ENCODE data around the gene SUGCT.

The SUGCT gene

DNA sequence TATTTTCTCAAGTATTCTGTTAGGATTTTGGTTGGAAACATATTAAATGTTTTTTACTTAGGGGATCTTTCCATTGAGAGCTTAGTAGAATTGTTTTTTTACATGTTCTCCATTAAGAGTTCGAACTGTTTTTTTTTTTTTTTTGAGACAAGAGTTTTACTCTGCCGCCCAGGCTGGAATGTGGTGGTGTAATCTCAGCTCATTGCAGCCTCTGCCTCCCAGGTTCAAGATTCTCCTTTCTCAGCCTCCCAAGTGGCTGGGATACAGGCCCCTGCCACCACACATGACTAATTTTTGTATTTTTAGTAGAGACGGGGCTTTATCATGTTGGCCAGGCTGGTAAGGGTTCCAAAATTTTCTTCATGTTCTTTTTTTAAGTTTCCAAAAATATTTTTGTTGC is 33.6 kb upstream of the SUGCT start:
- Histone ChIP-seq H3K9me3 (ENCODE audit: insufficient read depth, low read depth, low read length) (no peaks in the 10 kb centered on the region), H4K8ac (ENCODE audit: low read depth, low read length) (no peak overlapping the region), H3K4me3 (ENCODE audit: low read depth, low read length) (no peak overlapping the region), H2BK12ac (ENCODE audit: low read length) (no peak overlapping the region), H2BK5ac (ENCODE audit: low read depth, low read length, poor library complexity) (no peak overlapping the region), H3K18ac (ENCODE audit: low read length) (no peak overlapping the region), H2BK120ac (ENCODE audit: insufficient read depth, low read length, poor library complexity) (no peak overlapping the region), H2AFZ (ENCODE audit: insufficient read depth, low read length, poor library complexity) (no peak overlapping the region), H3K79me1 (ENCODE audit: low read length) (no peaks in the 10 kb centered on the region), H3K4me1 (ENCODE audit: control insufficient read depth in 1 of 2, insufficient read depth in 2 of 2, low read length in 2 of 2) (no peaks in the 10 kb centered on the region), H3K36me3 (ENCODE audit: control insufficient read depth in 1 of 2, insufficient read depth in 2 of 2, low read length in 2 of 2) (no peaks in the 10 kb centered on the region), H3K23ac (ENCODE audit: low read length) (no peak overlapping the region), H3K9ac (ENCODE audit: low read length) (no peak overlapping the region), H3K4ac (ENCODE audit: low read depth, low read length) (no peak overlapping the region), H3K27ac (ENCODE audit: low read depth, low read length) (no peak overlapping the region), H3K27me3 (ENCODE audit: insufficient read depth, low read length) (no peaks in the 10 kb centered on the region), H4K91ac (ENCODE audit: low read depth, low read length) (no peak overlapping the region), H3K4me2 (ENCODE audit: low read length) (no peak overlapping the region), H3K79me2 (ENCODE audit: control insufficient read depth, insufficient read depth, low read length, poor library complexity) (no peaks in the 10 kb centered on the region), H2AK5ac (ENCODE audit: low read length) (no peak overlapping the region), H4K12ac (ENCODE audit: low read depth, low read length) (no peak overlapping the region), H3K14ac (ENCODE audit: low read length) (no peak overlapping the region)
- DNase-seq = peak; percentile 17 to 53
- no CpG with 5 or more reads among the region's 3 CpGs for WGBS (ENCODE audit: extremely low coverage, insufficient coverage, insufficient read length)

DNA sequence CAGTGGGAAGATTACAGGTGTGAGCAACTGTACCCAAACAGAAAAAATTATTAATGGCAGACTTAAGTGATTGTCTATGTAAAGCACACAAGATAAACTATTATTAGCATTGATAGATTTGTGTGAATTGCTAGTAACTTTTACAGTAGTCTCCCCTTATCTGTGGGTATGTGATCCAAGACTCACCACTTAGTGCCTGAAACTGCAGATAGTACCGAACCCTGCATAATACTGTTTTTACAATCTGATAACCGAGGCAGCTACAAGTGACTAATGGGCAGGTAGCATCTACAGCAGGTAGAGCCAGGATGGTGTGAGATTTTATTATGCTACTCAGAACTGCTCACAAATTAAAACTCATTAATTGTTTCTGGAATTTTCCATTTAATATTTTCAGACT is 31.9 kb upstream of the SUGCT start:
- Histone ChIP-seq H4K8ac (ENCODE audit: low read depth, low read length) (no peak overlapping the region), H3K4me3 (ENCODE audit: low read depth, low read length) (no peak overlapping the region)

DNA sequence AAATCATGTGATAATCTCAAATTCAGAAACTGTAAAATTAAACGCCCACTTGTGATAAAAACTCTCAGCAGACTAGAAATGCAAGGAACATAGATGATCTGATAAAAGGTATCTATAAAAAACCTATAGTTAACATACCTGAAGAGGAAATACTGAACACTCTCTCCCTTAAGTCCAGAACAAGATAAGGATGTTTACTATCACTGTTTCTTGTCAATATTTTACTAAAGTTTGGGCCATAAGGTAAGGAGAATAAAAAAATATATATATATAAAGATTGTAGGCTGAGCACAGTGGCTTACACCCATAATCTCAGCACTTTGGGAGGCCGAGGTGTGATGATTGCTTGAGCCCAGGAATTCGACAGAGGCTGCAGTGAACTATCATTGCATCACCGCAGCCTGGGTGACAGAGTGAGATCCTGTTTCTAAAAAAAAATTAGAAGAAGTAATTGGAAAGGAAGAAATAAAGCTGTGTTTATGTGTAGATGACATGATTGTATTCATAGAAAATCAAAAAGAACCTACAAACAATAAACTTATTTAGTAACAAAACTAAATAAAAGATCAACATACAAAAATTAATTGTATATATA is 28.8 kb upstream of the SUGCT start:
- no peak overlapping the region for H3K4me3 ChIP-seq (ENCODE audit: low read depth, low read length)
- H3K4me1 ChIP-seq (ENCODE audit: control insufficient read depth in 1 of 2, insufficient read depth in 2 of 2, low read length in 2 of 2) = no peaks in the 10 kb centered on the region
- H3K79me1 ChIP-seq (ENCODE audit: low read length) = no peaks in the 10 kb centered on the region
- no CpG with 5 or more reads among the region's 4 CpGs for WGBS (ENCODE audit: extremely low coverage, insufficient coverage, insufficient read length)
- no peak overlapping the region for H2AK5ac ChIP-seq (ENCODE audit: low read length)
- H3K27ac ChIP-seq (ENCODE audit: low read depth, low read length) = no peak overlapping the region
- H4K91ac ChIP-seq (ENCODE audit: low read depth, low read length) = no peak overlapping the region
- no peak overlapping the region for H4K12ac ChIP-seq (ENCODE audit: low read depth, low read length)
- no peak overlapping the region for H3K4ac ChIP-seq (ENCODE audit: low read depth, low read length)
- H3K9me3 ChIP-seq (ENCODE audit: insufficient read depth, low read depth, low read length) = no peaks in the 10 kb centered on the region
- no peaks in the 10 kb centered on the region for H3K27me3 ChIP-seq (ENCODE audit: insufficient read depth, low read length)
- H4K8ac ChIP-seq (ENCODE audit: low read depth, low read length) = no peak overlapping the region
- H2BK5ac ChIP-seq (ENCODE audit: low read depth, low read length, poor library complexity) = no peak overlapping the region
- no peaks in the 10 kb centered on the region for H3K79me2 ChIP-seq (ENCODE audit: control insufficient read depth, insufficient read depth, low read length, poor library complexity)
- H3K36me3 ChIP-seq (ENCODE audit: control insufficient read depth in 1 of 2, insufficient read depth in 2 of 2, low read length in 2 of 2) = no peaks in the 10 kb centered on the region
- no peak overlapping the region for H3K23ac ChIP-seq (ENCODE audit: low read length)
- no peak overlapping the region for H2BK12ac ChIP-seq (ENCODE audit: low read length)
- no peak overlapping the region for H3K18ac ChIP-seq (ENCODE audit: low read length)
- no peak overlapping the region for H3K4me2 ChIP-seq (ENCODE audit: low read length)
- H2BK120ac ChIP-seq (ENCODE audit: insufficient read depth, low read length, poor library complexity) = no peak overlapping the region
- H3K9ac ChIP-seq (ENCODE audit: low read length) = no peak overlapping the region
- DNase-seq = no peak
- no peak overlapping the region for H2AFZ ChIP-seq (ENCODE audit: insufficient read depth, low read length, poor library complexity)
- no peak overlapping the region for H3K14ac ChIP-seq (ENCODE audit: low read length)

More for the DNA sequence above, 31.9 kb upstream of the SUGCT start:
- H2BK12ac ChIP-seq (ENCODE audit: low read length) = no peak overlapping the region
- no peaks in the 10 kb centered on the region for H3K27me3 ChIP-seq (ENCODE audit: insufficient read depth, low read length)
- H3K9ac ChIP-seq (ENCODE audit: low read length) = no peak overlapping the region
- H3K4ac ChIP-seq (ENCODE audit: low read depth, low read length) = no peak overlapping the region
- H4K12ac ChIP-seq (ENCODE audit: low read depth, low read length) = no peak overlapping the region
- no peaks in the 10 kb centered on the region for H3K36me3 ChIP-seq (ENCODE audit: control insufficient read depth in 1 of 2, insufficient read depth in 2 of 2, low read length in 2 of 2)
- H2BK120ac ChIP-seq (ENCODE audit: insufficient read depth, low read length, poor library complexity) = no peak overlapping the region
- H4K91ac ChIP-seq (ENCODE audit: low read depth, low read length) = no peak overlapping the region
- no peak overlapping the region for H2AFZ ChIP-seq (ENCODE audit: insufficient read depth, low read length, poor library complexity)
- no peak overlapping the region for H3K27ac ChIP-seq (ENCODE audit: low read depth, low read length)
- no peaks in the 10 kb centered on the region for H3K79me2 ChIP-seq (ENCODE audit: control insufficient read depth, insufficient read depth, low read length, poor library complexity)
- H3K9me3 ChIP-seq (ENCODE audit: insufficient read depth, low read depth, low read length) = no peaks in the 10 kb centered on the region
- no peak overlapping the region for H3K4me2 ChIP-seq (ENCODE audit: low read length)
- no peak overlapping the region for H2BK5ac ChIP-seq (ENCODE audit: low read depth, low read length, poor library complexity)
- H3K18ac ChIP-seq (ENCODE audit: low read length) = no peak overlapping the region
- no peak overlapping the region for H3K23ac ChIP-seq (ENCODE audit: low read length)
- no peak overlapping the region for H3K14ac ChIP-seq (ENCODE audit: low read length)
- H3K79me1 ChIP-seq (ENCODE audit: low read length) = no peaks in the 10 kb centered on the region
- no peak overlapping the region for H2AK5ac ChIP-seq (ENCODE audit: low read length)
- DNase-seq = peak in 1 of 2 donors; percentile 9
- WGBS (ENCODE audit: extremely low coverage, insufficient coverage, insufficient read length) = no CpG with 5 or more reads among the region's 2 CpGs
- H3K4me1 ChIP-seq (ENCODE audit: control insufficient read depth in 1 of 2, insufficient read depth in 2 of 2, low read length in 2 of 2) = no peaks in the 10 kb centered on the region

DNA sequence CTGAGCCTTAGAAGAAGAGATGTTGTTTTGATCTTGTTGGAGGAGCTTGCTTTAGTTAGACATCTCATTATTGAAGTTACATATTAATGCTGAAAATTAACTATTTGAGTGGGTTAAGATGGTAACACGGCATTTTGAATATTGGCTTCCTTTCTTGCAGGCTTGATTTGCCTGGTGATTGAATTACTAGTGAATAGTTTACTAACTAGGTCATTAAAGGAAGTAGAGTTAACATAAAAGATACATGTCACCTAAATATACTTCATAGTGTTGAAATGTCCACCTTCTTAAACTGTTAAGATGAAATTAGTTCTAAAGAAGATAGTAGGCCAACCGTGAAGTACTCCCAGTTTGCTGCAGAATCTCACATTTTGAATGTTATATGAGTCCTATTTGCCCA is 18.9 kb upstream of the SUGCT start:
- Histone ChIP-seq H3K18ac (ENCODE audit: low read length) (no peak overlapping the region), H3K36me3 (ENCODE audit: control insufficient read depth in 1 of 2, insufficient read depth in 2 of 2, low read length in 2 of 2) (no peaks in the 10 kb centered on the region), H2AFZ (ENCODE audit: insufficient read depth, low read length, poor library complexity) (no peak overlapping the region), H2BK120ac (ENCODE audit: insufficient read depth, low read length, poor library complexity) (no peak overlapping the region), H3K9ac (ENCODE audit: low read length) (no peak overlapping the region), H4K91ac (ENCODE audit: low read depth, low read length) (no peak overlapping the region), H3K4ac (ENCODE audit: low read depth, low read length) (no peak overlapping the region), H3K9me3 (ENCODE audit: insufficient read depth, low read depth, low read length) (no peaks in the 10 kb centered on the region), H4K8ac (ENCODE audit: low read depth, low read length) (no peak overlapping the region), H3K79me1 (ENCODE audit: low read length) (no peaks in the 10 kb centered on the region), H3K79me2 (ENCODE audit: control insufficient read depth, insufficient read depth, low read length, poor library complexity) (no peaks in the 10 kb centered on the region), H2BK12ac (ENCODE audit: low read length) (no peak overlapping the region), H2AK5ac (ENCODE audit: low read length) (no peak overlapping the region), H3K23ac (ENCODE audit: low read length) (no peak overlapping the region), H4K12ac (ENCODE audit: low read depth, low read length) (no peak overlapping the region), H3K4me1 (ENCODE audit: control insufficient read depth in 1 of 2, insufficient read depth in 2 of 2, low read length in 2 of 2) (peaks cover 0 to 2% of the 10 kb centered on the region in 2 experiments), H3K27me3 (ENCODE audit: insufficient read depth, low read length) (no peaks in the 10 kb centered on the region), H3K4me2 (ENCODE audit: low read length) (no peak overlapping the region), H3K27ac (ENCODE audit: low read depth, low read length) (no peak overlapping the region), H3K4me3 (ENCODE audit: low read depth, low read length) (no peak overlapping the region), H2BK5ac (ENCODE audit: low read depth, low read length, poor library complexity) (no peak overlapping the region), H3K14ac (ENCODE audit: low read length) (no peak overlapping the region)
- DNase-seq = no peak
- WGBS (ENCODE audit: extremely low coverage, insufficient coverage, insufficient read length) = no CpG with 5 or more reads among the region's 2 CpGs

All from trophoblast cell (in vitro differentiated cells and primary cell).